Neural cell (in vitro differentiated cells): ENCODE data around the gene SKAP1.

ENCODE experiments used
- EP300 ChIP-seq: fragments of 450-650 bp; conservative IDR thresholded peaks from 2 replicates; pipeline ENCODE4 v1.6.1; 2014; ENCODE audit warnings: antibody characterized with exemption, mild to moderate bottlenecking, moderate library complexity; ENCODE audit not compliant: poor library complexity, severe bottlenecking
- POLR2AphosphoS5 ChIP-seq: IDR thresholded peaks from 2 replicates; pipeline ENCODE4 v1.6.1; 2012
- RAD21 ChIP-seq: fragments of 450-650 bp; conservative IDR thresholded peaks from 2 replicates; pipeline ENCODE4 v1.6.1; 2014; ENCODE audit warnings: antibody characterized with exemption, mild to moderate bottlenecking, moderate library complexity
- REST ChIP-seq: IDR thresholded peaks from 2 replicates; pipeline ENCODE4 v1.6.1; 2012; ENCODE audit warnings: borderline replicate concordance
- SMC3 ChIP-seq: fragments of 450-650 bp; conservative IDR thresholded peaks from 2 replicates; pipeline ENCODE4 v1.6.1; 2014; ENCODE audit warnings: antibody characterized with exemption, mild to moderate bottlenecking, moderate library complexity; ENCODE audit not compliant: poor library complexity
- TF ChIP-seq, protein P1 (sequence below): fragments of 450-650 bp; IDR thresholded peaks from 2 replicates; pipeline ENCODE4 v1.5.1; 2014; ENCODE audit warnings: antibody characterized with exemption, mild to moderate bottlenecking, moderate library complexity; ENCODE audit not compliant: poor library complexity, severe bottlenecking

GRCh38 chr17:48356866-48357265 lies 73.1 kb downstream of the SKAP1 start:
- TF ChIP-seq, protein P1, sequence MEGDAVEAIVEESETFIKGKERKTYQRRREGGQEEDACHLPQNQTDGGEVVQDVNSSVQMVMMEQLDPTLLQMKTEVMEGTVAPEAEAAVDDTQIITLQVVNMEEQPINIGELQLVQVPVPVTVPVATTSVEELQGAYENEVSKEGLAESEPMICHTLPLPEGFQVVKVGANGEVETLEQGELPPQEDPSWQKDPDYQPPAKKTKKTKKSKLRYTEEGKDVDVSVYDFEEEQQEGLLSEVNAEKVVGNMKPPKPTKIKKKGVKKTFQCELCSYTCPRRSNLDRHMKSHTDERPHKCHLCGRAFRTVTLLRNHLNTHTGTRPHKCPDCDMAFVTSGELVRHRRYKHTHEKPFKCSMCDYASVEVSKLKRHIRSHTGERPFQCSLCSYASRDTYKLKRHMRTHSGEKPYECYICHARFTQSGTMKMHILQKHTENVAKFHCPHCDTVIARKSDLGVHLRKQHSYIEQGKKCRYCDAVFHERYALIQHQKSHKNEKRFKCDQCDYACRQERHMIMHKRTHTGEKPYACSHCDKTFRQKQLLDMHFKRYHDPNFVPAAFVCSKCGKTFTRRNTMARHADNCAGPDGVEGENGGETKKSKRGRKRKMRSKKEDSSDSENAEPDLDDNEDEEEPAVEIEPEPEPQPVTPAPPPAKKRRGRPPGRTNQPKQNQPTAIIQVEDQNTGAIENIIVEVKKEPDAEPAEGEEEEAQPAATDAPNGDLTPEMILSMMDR = no peak
- no peak for TF ChIP-seq RAD21
- TF ChIP-seq REST = no peak
- TF ChIP-seq POLR2AphosphoS5 = no peak
- no peak for TF ChIP-seq EP300
- no peak for TF ChIP-seq SMC3
